ENCODE measurements around the gene PDLIM3.

DNA sequence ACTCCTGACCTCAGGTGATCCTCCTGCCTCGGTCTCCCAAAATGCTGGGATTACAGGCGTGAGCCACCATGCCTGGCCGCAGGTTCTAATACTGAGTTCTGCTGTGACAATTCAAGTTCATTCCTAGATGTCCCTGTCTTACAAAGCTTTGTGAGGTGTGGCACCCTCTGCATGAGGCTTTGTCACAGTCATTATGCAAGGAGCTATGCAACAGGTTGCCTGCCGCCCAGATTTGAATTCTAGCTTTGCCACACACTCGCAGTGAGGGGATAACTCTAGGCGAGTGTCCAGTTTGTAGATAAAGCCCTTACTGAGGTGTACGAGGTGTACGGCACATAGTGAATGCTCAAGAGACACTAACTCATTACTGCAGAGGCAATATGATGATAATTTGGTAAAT lies 67.3 kb downstream of the PDLIM3 start:
- TF ChIP-seq, protein P1, sequence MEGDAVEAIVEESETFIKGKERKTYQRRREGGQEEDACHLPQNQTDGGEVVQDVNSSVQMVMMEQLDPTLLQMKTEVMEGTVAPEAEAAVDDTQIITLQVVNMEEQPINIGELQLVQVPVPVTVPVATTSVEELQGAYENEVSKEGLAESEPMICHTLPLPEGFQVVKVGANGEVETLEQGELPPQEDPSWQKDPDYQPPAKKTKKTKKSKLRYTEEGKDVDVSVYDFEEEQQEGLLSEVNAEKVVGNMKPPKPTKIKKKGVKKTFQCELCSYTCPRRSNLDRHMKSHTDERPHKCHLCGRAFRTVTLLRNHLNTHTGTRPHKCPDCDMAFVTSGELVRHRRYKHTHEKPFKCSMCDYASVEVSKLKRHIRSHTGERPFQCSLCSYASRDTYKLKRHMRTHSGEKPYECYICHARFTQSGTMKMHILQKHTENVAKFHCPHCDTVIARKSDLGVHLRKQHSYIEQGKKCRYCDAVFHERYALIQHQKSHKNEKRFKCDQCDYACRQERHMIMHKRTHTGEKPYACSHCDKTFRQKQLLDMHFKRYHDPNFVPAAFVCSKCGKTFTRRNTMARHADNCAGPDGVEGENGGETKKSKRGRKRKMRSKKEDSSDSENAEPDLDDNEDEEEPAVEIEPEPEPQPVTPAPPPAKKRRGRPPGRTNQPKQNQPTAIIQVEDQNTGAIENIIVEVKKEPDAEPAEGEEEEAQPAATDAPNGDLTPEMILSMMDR (IDR thresholded peaks at IDR 0.05) = no peak
- TF ChIP-seq POLR2A (IDR thresholded peaks at IDR 0.05) = no peak

Measured in uterus (tissue), 2 donors.